HEK293T (cell line): ENCODE measurements around the gene TPSG1.
"Not testable (repeated sequence)": the region's sequence is repeated elsewhere in the genome, so short reads cannot be mapped to it uniquely, and the experiment has no call there.

Experiments used
- CTCF ChIA-PET: fragments of 350-600 bp; formaldehyde crosslinking; extraction: SDS; loops from one replicate; lab custom pipeline; 2021; ENCODE audit warnings: antibody characterized with exemption, inconsistent platforms; lab: Yijun Ruan, JAX
- POLR2A ChIA-PET: fragments of 350-600 bp; formaldehyde crosslinking; extraction: SDS; loops from one replicate; lab custom pipeline; 2020; ENCODE audit warnings: antibody characterized with exemption, inconsistent platforms; lab: Yijun Ruan, JAX
- DNase-seq: peaks from one replicate; pipeline ENCODE4 v3.0.0; 2012; ENCODE audit warnings: mixed read lengths; ENCODE audit errors: extremely low spot score
- ARNT ChIP-seq: fragments of 450-650 bp; IDR thresholded peaks from 2 replicates; pipeline ENCODE4 v1.6.1; 2017; ENCODE audit warnings: mild to moderate bottlenecking
- BHLHE40 ChIP-seq: fragments of 450-650 bp; IDR thresholded peaks from 2 replicates; pipeline ENCODE4 v1.6.1; 2016; ENCODE audit warnings: mild to moderate bottlenecking, moderate library complexity, borderline replicate concordance
- CTBP1 ChIP-seq: fragments of 450-650 bp; IDR thresholded peaks from 2 replicates; pipeline ENCODE4 v1.6.1; 2016; ENCODE audit warnings: borderline replicate concordance
- ELF4 ChIP-seq: fragments of 450-650 bp; IDR thresholded peaks from 2 replicates; pipeline ENCODE4 v1.6.1; 2017; ENCODE audit warnings: antibody characterized with exemption
- FOXA1 ChIP-seq: fragments of 450-650 bp; IDR thresholded peaks from 2 replicates; pipeline ENCODE4 v1.6.1; 2016; ENCODE audit warnings: mild to moderate bottlenecking
- FOXK2 ChIP-seq: fragments of 450-650 bp; IDR thresholded peaks from 2 replicates; pipeline ENCODE4 v1.6.1; 2016; ENCODE audit warnings: mild to moderate bottlenecking
- FOXM1 ChIP-seq: fragments of 450-650 bp; IDR thresholded peaks from 2 replicates; pipeline ENCODE4 v1.6.1; 2017; ENCODE audit warnings: mild to moderate bottlenecking, borderline replicate concordance
- HDGF ChIP-seq: fragments of 450-650 bp; IDR thresholded peaks from 2 replicates; pipeline ENCODE4 v1.6.1; 2017; ENCODE audit warnings: antibody characterized with exemption, borderline replicate concordance
- L3MBTL2 ChIP-seq: fragments of 450-650 bp; conservative IDR thresholded peaks from 2 replicates; pipeline ENCODE4 v1.6.1; 2016; ENCODE audit warnings: mild to moderate bottlenecking
- LEF1 ChIP-seq: fragments of 450-650 bp; IDR thresholded peaks from 2 replicates; pipeline ENCODE4 v1.6.1; 2017; ENCODE audit warnings: mild to moderate bottlenecking, borderline replicate concordance
- NFRKB ChIP-seq: fragments of 450-650 bp; IDR thresholded peaks from 2 replicates; pipeline ENCODE4 v1.6.1; 2016; ENCODE audit warnings: mild to moderate bottlenecking, moderate library complexity
- PKNOX1 ChIP-seq: fragments of 450-650 bp; IDR thresholded peaks from 2 replicates; pipeline ENCODE4 v1.6.1; 2016
- SP1 ChIP-seq: fragments of 450-650 bp; IDR thresholded peaks from 2 replicates; pipeline ENCODE4 v1.6.1; 2017
- SUZ12 ChIP-seq: fragments of 450-650 bp; IDR thresholded peaks from 2 replicates; pipeline ENCODE4 v1.6.1; 2016; ENCODE audit warnings: mild to moderate bottlenecking
- TARDBP ChIP-seq: fragments of 450-650 bp; IDR thresholded peaks from 2 replicates; pipeline ENCODE4 v1.6.1; 2016
- ZNF384 ChIP-seq: fragments of 450-650 bp; IDR thresholded peaks from 2 replicates; pipeline ENCODE4 v1.6.1; 2016

The TPSG1 gene

GRCh38 chr16:1225051-1225451 is at the start of gene TPSG1:
Gene TPSG1, minus strand, starts transcription at chr16:1225268. Its CDS starts 16 bp downstream, at chr16:1225252.
- TF ChIP-seq FOXM1: no peak
- no peak for TF ChIP-seq NFRKB
- no peak for TF ChIP-seq BHLHE40
- no peak for TF ChIP-seq FOXK2
- no peak for TF ChIP-seq SP1
- TF ChIP-seq L3MBTL2: no peak
- ChIA-PET POLR2A (no interaction called here), CTCF (no interaction called here)
- no peak for DNase-seq

- ChIA-PET POLR2A (no interaction called here), CTCF (no interaction called here)
- no peak for DNase-seq
- TF ChIP-seq ARNT: peak; percentile 86
- TF ChIP-seq CTBP1: no peak
- no peak for TF ChIP-seq TARDBP
- no peak for TF ChIP-seq LEF1
- no peak for TF ChIP-seq SP1
- no peak for TF ChIP-seq SUZ12
Observed at GRCh38 chr16:1274767-1275166, 49.7 kb upstream of the TPSG1 start.

- CTCF ChIA-PET: interaction anchor here (0.6 kb wide), 1 partner anchor 336 kb away, joined by 4 read pairs; no protein-coding TSS in a partner anchor
- TF ChIP-seq TARDBP (no peak), FOXM1 (no peak), ARNT (no peak), LEF1 (no peak), HDGF (no peak), SP1 (no peak), NFRKB (no peak), ZNF384 (no peak), FOXK2 (no peak), L3MBTL2 (no peak), BHLHE40 (no peak), SUZ12 (no peak)
- DNase-seq: no peak
- POLR2A ChIA-PET: no interaction called here
Observed at GRCh38 chr16:1273816-1274215, 48.7 kb upstream of the TPSG1 start.

- POLR2A ChIA-PET: no interaction called here
- CTCF ChIA-PET: no interaction called here
- TF ChIP-seq CTBP1 (no peak), TARDBP (no peak), FOXK2 (no peak), FOXM1 (no peak), LEF1 (no peak), PKNOX1 (no peak), ZNF384 (no peak), SUZ12 (no peak), SP1 (no peak), ELF4 (no peak), HDGF (no peak), BHLHE40 (no peak)
- DNase-seq: no peak
Observed at GRCh38 chr16:1272453-1273198, 47.6 kb upstream of the TPSG1 start.

GRCh38 chr16:1271724-1272413 is 46.8 kb upstream of the TPSG1 start:
- POLR2A ChIA-PET, CTCF ChIA-PET, DNase-seq: not testable (repeated sequence)

GRCh38 chr16:1271380-1271723 is 46.3 kb upstream of the TPSG1 start:
- CTCF ChIA-PET: no interaction called here
- POLR2A ChIA-PET: interaction anchor here (1.0 kb wide), 1 partner anchor 435 kb away, joined by 3 read pairs; the partner anchor contains the start of gene MAPK8IP3
- DNase-seq: no peak
- TF ChIP-seq FOXK2: no peak
- TF ChIP-seq FOXM1: no peak
- TF ChIP-seq LEF1: no peak
- TF ChIP-seq ZNF384: no peak
- TF ChIP-seq L3MBTL2: no peak
- no peak for TF ChIP-seq ELF4
- TF ChIP-seq CTBP1: no peak
- TF ChIP-seq BHLHE40: no peak
- TF ChIP-seq SP1: no peak
- TF ChIP-seq ARNT: no peak
- TF ChIP-seq SUZ12: no peak
- TF ChIP-seq FOXA1: no peak
- TF ChIP-seq PKNOX1: no peak
- TF ChIP-seq HDGF: no peak
- TF ChIP-seq NFRKB: no peak
- no peak for TF ChIP-seq TARDBP

GRCh38 chr16:1269418-1269817 is 44.4 kb upstream of the TPSG1 start:
- POLR2A ChIA-PET, DNase-seq: not testable (repeated sequence)

More at GRCh38 chr16:1269418-1269817, 44.4 kb upstream of the TPSG1 start:
- CTCF ChIA-PET: interaction anchor here (0.6 kb wide), 1 partner anchor 31 kb away, joined by 3 read pairs; no protein-coding TSS in a partner anchor
